HepG2 (cell line): ENCODE data around the gene RAB3A. TPM values are rescaled to one million over a fixed set of nuclear protein-coding genes. Genes with fewer than 3 reads are reported as not detected.

ENCODE experiments used
- AKNA ChIP-seq: sonication (generic); formaldehyde crosslinking; IDR thresholded peaks from 2 replicates; pipeline ENCODE4 v1.4.0; 2020; ENCODE audit warnings: missing genetic modification reagents, borderline replicate concordance
- BCL3 ChIP-seq: sonication (generic); formaldehyde crosslinking; IDR thresholded peaks from 2 replicates; pipeline ENCODE4 v1.5.1; 2020; ENCODE audit warnings: mild to moderate bottlenecking, missing genetic modification reagents, moderate library complexity
- BRF2 ChIP-seq: sonication (generic); formaldehyde crosslinking; IDR thresholded peaks from 2 replicates; pipeline ENCODE4 v1.8.1; 2022; ENCODE audit warnings: mild to moderate bottlenecking, missing genetic modification reagents
- CBX1 ChIP-seq: IDR thresholded peaks from one replicate; pipeline ENCODE4 v1.6.1; 2016; ENCODE audit warnings: antibody characterized with exemption, low read depth
- CC2D1A ChIP-seq: sonication (generic); formaldehyde crosslinking; IDR thresholded peaks from 2 replicates; pipeline ENCODE4 v1.8.1; 2023; ENCODE audit warnings: mild to moderate bottlenecking, missing genetic modification reagents
- DPF2 ChIP-seq: sonication (generic); formaldehyde crosslinking; IDR thresholded peaks from 2 replicates; pipeline ENCODE4 v1.4.0; 2020; ENCODE audit warnings: mild to moderate bottlenecking, low read depth, missing genetic modification reagents, borderline replicate concordance
- EED ChIP-seq: sonication (generic); formaldehyde crosslinking; IDR thresholded peaks from 2 replicates; pipeline ENCODE4 v1.5.0; 2020; ENCODE audit warnings: mild to moderate bottlenecking, missing genetic modification reagents
- GPBP1L1 ChIP-seq: sonication (generic); formaldehyde crosslinking; IDR thresholded peaks from 2 replicates; pipeline ENCODE4 v1.5.0; 2020; ENCODE audit warnings: mild to moderate bottlenecking, missing genetic modification reagents
- HNRNPLL ChIP-seq: fragments of 200-400 bp; formaldehyde crosslinking; IDR thresholded peaks from 2 replicates; pipeline ENCODE4 v1.6.1; 2017; ENCODE audit warnings: mild to moderate bottlenecking, low read depth, low read length; ENCODE audit not compliant: poor library complexity, severe bottlenecking
- IKZF1 ChIP-seq: fragments of 450-650 bp; IDR thresholded peaks from 2 replicates; pipeline ENCODE4 v1.7.1; 2016
- IRF2 ChIP-seq: IDR thresholded peaks from 2 replicates; pipeline ENCODE4 v1.6.1; 2018; ENCODE audit warnings: missing genetic modification reagents, missing compliant biosample characterization
- JUN ChIP-seq: sonication (generic); formaldehyde crosslinking; IDR thresholded peaks from 2 replicates; pipeline ENCODE4 v1.4.0; 2020; ENCODE audit warnings: mild to moderate bottlenecking, missing genetic modification reagents
- JUNB ChIP-seq: sonication (generic); formaldehyde crosslinking; IDR thresholded peaks from 2 replicates; pipeline ENCODE4 v1.8.0; 2022; ENCODE audit warnings: missing genetic modification reagents, mild to moderate bottlenecking, borderline replicate concordance
- SP4 ChIP-seq: sonication (generic); formaldehyde crosslinking; IDR thresholded peaks from 2 replicates; pipeline ENCODE4 v1.8.1; 2023; ENCODE audit warnings: mild to moderate bottlenecking, missing genetic modification reagents
- TCF7 ChIP-seq: sonication (generic); IDR thresholded peaks from 2 replicates; pipeline ENCODE4 v1.6.1; 2016; ENCODE audit warnings: antibody characterized with exemption, low read depth
- ZFX ChIP-seq: sonication (generic); formaldehyde crosslinking; IDR thresholded peaks from 2 replicates; pipeline ENCODE4 v1.4.0; 2020; ENCODE audit warnings: mild to moderate bottlenecking, low read depth, missing genetic modification reagents, moderate library complexity
- ZNF260 ChIP-seq: sonication (generic); formaldehyde crosslinking; IDR thresholded peaks from 2 replicates; pipeline ENCODE4 v1.4.0; 2020; ENCODE audit warnings: missing genetic modification reagents, low read depth, mild to moderate bottlenecking, borderline replicate concordance
- ZNF317 ChIP-seq: sonication (generic); formaldehyde crosslinking; IDR thresholded peaks from 2 replicates; pipeline ENCODE4 v1.5.0; 2020; ENCODE audit warnings: mild to moderate bottlenecking, missing genetic modification reagents
- ZNF547 ChIP-seq: sonication (generic); formaldehyde crosslinking; IDR thresholded peaks from 2 replicates; pipeline ENCODE4 v1.5.1; 2020; ENCODE audit warnings: mild to moderate bottlenecking, missing genetic modification reagents
- ZNF644 ChIP-seq: IDR thresholded peaks from 2 replicates; pipeline ENCODE4 v1.6.1; 2016; ENCODE audit warnings: low read depth
- polyA plus RNA-seq, 8 experiments: library from polyadenylated mRNA; depleted of rRNA in 3 of 8; stranded (reverse) in 7 of 8; unstranded in 1 of 8; fragments of >200 nt; fragmentation: Illumina TruSeq in 4 of 8; extraction: Trizol in 4 of 8; gene quantifications; 2 replicates each; pipeline versions ENCODE4 v1.2.1 to v1.2.3, GENCODE V29; 2011 to 2016; ENCODE audit warnings: low read depth in 4 of 8, missing spikeins in 1 of 8, mixed read lengths in 1 of 8; ENCODE audit not compliant: insufficient read depth in 1 of 8
- total RNA-seq, 5 experiments: library from RNA; depleted of rRNA; stranded (reverse); fragments of >200 nt; fragmentation: Illumina TruSeq; extraction: Trizol; gene quantifications; 2 replicates each; pipeline ENCODE4 v1.2.3, GENCODE V29; 2016; ENCODE audit warnings: low read depth in 1 of 5

RAB3A gene
- total and polyA plus RNA-seq, 2 of the 13 experiments (the other 11 are each of a cell fraction or from before 2014, with no cell fraction given): 0.58 to 0.98 TPM

- TF ChIP-seq GPBP1L1: no peak
- TF ChIP-seq CBX1: no peak
- TF ChIP-seq EED (CRISPR knock-in tag): no peak
- no peak for TF ChIP-seq JUNB (CRISPR knock-in tag)
- TF ChIP-seq ZNF260 (CRISPR knock-in tag): no peak
- no peak for TF ChIP-seq IRF2 (CRISPR knock-in tag)
- TF ChIP-seq ZNF317: no peak
- TF ChIP-seq HNRNPLL: peak; percentile 68
- TF ChIP-seq CC2D1A (CRISPR knock-in tag): no peak
- TF ChIP-seq IKZF1: no peak
- no peak; the same call in 1 of the 2 replicates for TF ChIP-seq SP4
- no peak for TF ChIP-seq DPF2 (CRISPR knock-in tag)
- no peak for TF ChIP-seq ZNF644 (CRISPR knock-in tag)
- TF ChIP-seq ZNF547 (CRISPR knock-in tag): peak; percentile 44; the same call in 1 of the 2 replicates
- TF ChIP-seq BCL3 (CRISPR knock-in tag): no peak
- no peak for TF ChIP-seq AKNA (CRISPR knock-in tag)
- TF ChIP-seq TCF7: no peak
- TF ChIP-seq ZFX: no peak; the same call in none of the 2 replicates
- no peak for TF ChIP-seq JUN (CRISPR knock-in tag)
- no peak for TF ChIP-seq BRF2 (CRISPR knock-in tag)
These were observed 50.9 kb downstream of the RAB3A start, which contains the start of gene PIK3R2 (continued) for GRCh38 chr19:18152817-18153555.
